GM18526 (cell line): ENCODE data around the gene NDUFS6.

Source experiments
- POLR2A ChIP-seq: IDR thresholded peaks from 3 replicates; pipeline ENCODE4 v1.6.1; 2011; ENCODE audit not compliant: insufficient read length; ENCODE audit errors: extremely low read depth

The NDUFS6 gene

DNA sequence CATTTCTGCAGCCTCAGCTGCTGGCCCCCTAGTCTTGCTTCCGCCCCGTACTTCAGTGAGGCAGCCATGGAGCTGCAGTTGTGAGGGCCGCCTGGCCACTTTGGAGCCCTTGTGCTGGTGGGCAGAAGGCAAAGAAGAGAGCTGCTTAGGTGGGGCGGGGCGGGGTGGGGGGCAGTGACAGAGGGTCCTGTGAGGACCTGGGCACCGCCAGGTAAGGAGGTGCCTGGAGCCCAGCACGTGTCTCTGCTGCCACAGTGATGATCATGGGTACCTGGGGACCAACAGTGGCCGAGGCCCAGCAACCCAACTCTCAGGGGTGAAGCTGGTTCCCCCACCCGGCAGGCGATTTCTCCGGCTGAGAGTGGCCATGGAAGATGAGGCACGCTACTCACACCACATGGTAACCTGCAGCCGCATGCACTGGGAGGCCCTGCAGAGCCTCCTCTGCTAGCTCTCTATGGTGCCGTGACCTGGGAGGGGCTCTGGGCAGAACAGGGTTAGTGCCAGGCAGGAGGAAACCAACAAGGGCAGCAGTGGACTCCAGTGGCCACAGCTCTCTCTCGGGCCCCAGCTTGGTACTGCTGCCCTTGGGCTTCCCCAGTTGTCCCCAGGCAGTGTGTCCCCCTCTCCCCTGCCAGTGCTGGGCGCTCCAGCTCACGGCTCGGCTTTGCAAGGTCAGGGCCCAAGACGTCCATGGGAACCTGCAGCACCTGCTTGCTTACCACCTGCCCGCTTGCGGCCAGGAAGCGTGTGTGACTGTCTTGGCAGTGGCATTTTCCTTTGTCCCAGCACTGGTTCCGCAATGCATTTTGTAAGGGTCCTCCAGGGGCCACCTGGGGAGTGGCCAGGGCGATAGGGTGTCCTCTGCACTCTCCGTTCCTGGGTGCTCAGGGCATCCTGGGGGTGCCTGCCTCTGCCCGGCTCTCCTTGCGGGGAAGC is 24.0 kb downstream of the NDUFS6 start:
- no peak for TF ChIP-seq POLR2A

DNA sequence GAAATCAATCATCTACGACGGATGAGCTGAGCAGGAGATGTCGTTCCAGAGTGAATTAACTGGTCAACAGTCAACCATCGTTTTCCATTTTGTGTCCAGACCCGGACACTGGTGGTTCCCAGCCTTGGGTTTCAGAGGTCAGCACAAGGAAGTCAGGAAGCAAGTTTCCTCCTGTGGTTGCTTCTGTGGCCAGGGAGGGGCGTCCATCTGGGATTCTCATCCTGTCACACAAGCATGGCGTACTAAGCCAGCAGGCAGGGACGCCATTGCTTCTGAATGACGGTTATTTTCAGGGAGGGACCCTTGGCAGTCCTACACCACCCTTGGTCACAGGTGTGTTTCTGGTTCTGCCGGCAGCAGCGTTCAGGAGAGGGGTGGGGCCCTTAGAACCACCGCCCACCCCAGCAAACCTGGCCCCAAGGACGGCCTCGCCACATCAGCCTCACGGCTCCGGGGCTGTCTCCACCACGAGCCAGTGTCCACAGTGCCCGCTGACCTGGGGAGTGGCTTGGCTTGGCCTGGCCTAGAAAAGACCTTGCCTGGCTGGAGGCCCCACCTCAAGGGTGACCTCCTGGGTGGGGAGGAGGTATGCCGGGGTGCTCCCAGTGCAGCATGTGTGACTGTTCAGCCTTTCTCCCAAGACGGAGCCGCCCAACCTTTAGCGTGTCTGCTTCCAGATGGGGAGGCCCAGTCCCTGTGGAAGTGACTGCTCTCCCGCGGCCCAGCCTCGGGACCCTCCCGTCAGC is 25.2 kb downstream of the NDUFS6 start:
- TF ChIP-seq POLR2A = no peak

DNA sequence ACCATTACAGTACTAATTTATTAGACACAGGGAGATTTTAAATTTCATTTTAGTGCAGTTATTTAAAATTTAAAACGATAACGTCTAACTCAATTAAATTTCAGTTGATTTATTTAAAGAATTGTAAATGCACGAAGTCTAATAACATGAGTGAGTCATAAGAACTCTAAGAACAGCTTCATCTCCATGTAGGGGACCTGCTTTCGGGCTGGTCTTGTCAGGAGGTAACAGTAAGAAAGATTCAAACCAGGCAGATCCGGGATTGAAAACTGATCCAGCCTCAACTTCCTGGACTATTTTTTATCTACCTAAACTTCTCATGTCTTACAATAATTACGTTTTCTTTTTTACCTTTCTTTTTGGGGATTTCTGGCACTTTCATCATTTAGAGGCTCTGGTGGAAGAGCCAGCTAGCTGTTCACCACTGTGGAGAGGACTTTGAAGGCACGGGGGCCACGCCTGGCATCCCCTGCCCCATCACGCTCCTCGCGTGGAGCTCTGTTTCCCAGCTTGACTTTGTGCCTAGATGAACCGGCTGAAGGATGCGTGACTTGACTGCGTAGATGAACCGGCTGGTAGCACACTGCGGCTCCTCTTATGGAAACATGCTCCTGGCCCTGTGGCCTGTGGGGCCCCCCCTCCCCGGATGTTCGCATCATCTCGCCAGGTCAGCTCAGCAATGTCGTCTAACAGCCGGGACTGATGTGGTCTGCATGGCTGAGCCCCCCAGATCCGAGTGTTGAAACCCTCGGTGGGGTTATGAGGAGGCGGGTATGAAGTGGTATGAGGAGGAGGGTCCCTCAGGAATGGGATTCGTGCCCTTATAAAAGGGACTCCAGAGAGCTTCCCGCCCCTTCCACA is 26.0 kb downstream of the NDUFS6 start:
- TF ChIP-seq POLR2A = no peak

DNA sequence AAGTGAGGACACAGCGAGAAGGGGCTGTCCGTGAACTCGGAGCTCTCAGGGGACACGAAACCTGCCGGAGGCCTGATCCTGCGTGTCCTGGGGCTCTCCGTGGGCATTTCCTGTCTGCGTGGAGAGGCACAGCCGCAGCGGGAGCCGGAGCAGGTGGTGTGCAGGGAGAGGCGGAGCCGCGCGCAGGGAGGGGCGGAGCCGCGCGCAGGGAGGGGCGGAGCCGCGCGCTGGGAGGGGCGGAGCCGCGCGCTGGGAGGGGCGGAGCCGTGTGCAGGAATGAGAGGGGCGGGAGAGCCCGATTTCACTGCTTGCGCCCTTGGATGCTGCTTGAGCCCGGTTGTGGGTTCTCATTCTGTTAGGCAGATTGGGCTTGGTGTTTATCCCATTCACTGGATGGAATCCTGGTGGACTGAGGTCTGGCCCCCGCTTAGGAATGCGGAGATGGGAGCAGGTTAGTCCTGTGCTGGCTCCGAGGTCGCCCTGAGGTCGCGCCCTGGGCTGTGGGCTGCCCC is 26.7 kb downstream of the NDUFS6 start:
- TF ChIP-seq POLR2A = no peak

DNA sequence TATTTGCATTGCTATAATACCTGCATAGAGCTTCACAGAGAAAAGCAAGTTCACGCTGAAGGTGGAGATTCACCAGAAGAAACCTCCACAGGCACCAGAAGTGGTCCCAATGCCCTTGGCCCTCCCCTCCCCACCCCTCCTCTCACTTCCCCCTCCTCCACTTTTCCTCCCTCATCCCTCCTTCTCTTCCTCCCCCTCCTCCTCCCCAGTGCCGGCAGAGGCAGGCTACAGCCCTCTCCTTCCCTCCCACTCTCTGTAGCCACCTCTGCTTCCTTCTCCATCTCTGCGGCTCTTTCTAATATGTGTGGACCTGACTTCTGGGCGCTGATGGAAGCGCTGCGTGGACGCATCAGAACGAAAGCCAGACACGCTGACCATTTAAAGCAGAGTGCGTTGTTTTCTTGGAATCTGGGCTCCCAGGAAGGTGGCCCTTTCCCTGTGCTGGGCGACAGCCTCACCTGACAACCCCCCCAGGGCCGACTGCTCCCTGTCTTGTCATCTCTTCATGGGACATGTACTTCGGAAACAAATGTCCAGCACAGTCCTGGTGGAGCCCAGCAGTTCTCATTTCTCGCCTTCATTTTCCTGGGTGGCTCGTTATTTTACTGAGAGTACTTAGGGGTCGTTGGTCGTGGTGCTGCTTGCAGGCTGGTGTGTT is 29.5 kb downstream of the NDUFS6 start:
- TF ChIP-seq POLR2A = no peak

DNA sequence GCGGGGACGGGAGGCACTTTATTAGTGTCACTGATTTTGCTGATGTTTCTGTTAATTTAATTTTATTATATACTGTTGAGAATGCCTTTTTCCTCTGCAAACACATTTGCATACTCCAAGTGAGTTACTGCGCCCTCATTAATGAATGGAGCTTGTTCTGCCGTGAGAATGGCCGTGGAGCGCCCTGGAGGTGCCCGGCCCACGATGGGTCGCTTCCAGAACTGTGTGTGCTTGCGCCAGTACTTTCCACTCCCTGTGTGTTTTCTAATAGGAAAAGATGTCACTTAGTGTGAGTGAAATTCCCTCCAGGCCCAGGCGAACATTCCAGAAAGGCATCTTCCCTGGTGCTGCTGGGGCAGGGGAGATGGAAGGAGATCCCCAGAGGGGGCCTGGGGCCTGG is 30.1 kb downstream of the NDUFS6 start:
- no peak for TF ChIP-seq POLR2A

DNA sequence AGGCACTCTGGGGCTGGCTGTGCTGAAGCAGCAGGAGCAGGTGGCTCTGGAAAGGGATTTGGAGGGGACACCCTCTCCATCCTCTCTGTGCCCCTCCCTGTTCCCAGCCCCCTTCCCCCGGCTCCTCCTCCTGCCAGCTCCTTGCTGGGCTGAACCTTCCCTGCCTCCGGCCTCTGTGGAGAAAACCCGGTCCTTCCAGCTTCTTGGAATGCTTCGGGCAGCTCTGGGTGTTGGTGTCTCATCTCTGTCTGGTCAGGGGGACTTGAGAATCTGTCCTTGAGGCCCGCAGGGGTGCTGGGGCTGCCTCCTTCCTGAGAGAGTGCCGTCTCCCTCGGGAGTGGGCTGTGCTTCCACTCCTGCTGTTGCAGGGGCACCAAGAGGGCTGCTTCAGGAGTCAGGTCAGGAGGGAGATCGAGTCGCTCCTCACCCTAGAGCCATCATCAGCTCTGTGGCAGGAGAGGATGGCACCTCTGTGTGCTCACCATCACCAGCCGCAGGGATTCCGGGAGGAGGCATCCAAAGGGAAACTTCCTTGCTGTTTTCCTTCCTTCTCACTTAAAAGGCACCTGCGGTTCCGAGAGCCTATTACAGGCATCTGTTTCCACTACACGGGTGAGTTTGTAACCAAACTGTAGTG is 30.6 kb downstream of the NDUFS6 start:
- TF ChIP-seq POLR2A = no peak

DNA sequence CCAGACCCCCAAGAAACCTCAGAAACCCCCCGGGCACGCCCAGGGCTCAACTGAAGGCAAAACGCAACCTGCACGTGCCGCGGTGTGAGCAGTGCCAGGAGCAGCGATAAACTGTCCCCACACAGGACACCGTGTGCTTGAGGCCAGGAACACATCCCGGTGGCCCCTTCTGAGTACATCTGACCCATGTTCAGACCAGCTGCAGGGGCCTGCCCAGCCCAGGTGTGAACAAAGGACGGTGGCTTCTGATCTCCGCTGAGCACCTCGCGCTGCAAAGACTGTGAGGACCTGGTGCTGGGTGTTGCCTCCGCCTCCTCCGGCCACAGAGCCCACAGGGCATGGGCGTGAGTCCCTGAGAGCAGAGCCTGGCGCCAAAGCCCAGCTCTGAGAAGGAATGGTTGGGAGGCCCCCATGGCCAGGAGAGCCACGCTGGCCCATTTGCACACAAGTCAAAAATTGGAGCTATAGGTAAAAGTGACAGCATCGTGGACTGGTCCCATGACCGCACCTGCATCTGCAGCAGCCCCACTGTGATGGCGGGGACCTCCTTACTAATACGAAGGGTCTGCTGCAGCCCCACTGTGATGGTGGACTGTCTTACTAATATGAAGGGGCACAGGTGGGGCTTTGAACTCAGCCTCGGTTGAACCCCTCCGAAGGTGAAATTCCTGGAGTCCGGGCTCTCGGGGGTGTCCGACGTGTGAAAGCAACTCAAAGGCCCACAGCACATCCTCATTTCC is 31.5 kb downstream of the NDUFS6 start:
- TF ChIP-seq POLR2A = no peak

DNA sequence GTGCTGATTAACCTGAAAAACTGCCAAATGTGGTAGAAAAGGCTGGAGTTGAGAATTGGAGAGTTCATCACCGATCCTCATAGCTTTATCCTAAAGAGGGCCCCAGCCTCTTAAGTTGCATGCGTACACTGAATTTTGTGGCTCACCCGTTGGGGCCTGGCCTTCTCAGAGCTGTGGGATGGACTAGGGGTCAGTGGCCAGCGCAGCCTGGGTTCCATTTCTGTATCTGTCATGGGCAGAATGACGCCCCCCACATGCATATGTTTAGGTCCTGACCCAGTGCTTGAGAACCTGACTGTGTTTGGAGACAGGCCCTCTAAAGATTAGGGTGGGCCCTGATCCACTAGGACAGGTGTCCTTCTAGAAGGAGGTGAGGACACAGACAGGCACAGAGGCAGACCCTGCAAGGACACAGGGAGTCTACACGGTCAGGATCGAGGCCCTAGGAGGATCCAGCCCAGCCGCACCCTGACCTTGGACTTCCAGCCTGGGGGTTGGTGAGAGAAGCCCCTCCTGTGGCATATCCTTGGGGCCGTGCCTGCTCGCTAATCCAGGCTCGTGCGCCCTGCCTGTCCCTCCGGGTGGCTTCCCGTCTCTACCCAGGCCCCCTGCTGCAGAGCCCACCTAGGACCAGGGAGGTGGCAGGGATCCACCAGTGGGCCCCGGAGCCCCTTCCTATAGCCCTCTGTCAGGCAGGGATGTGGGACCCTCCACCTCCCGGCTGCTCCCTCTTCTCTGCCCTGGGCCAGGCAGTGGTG is 32.2 kb downstream of the NDUFS6 start:
- no peak for TF ChIP-seq POLR2A

DNA sequence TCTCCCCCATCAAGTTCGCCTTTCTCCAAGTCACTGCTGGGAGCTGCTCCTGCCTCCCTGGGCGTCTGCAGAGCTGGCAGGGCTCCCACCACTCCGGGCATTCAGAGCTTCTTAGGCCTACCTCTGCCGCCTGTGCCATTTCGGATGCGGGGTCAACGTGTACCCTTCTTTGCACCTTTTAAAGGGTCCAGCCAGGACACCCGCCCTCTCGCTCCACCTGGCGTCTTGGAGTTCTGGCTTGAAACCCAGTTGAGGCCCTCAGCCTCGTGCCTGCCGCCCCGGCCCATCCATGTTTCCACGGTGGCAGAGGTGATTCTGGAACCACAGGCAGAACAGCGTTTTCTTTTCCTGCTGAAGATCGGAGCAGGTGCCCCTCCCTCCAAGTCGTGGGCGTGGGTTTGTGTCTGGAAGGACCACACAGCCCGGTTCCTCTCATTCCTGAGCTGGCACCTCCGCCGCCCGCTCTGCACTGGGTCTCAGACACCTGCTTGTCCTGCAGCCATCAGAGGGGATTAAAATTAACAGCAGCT is 32.9 kb downstream of the NDUFS6 start:
- TF ChIP-seq POLR2A = no peak

DNA sequence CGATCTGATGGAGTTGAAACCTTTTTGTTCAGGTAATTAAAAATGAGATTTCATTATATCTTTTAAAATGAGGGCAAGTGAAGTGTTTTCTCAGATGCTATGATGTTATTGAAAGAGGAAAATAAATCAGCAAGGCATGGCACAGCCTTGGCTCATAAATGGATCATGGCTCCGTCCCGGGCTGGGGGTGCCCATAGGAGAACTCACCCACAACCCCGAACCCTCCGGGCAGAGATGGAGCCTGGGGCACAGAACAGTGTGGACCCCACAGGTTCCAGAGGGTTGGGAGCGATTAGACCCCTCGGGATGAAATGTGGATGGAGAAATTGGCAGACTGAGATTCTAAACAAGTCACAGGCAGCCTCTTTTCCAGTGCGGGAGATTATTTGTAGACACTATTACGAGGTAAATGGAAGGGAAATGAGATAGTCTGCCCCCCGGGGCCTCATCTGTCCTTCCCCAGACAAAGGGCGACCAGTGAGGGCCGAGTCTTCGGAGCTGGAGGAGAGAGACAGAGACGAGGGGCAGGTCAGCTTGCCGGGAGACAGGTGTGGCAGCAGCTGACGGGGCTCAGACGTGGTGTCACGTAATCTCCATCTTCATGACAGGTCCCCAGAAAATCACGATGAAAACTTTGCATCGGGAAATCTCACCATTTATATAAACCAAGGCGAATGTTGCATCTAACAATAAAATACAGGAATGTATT is 33.7 kb downstream of the NDUFS6 start:
- TF ChIP-seq POLR2A = no peak

DNA sequence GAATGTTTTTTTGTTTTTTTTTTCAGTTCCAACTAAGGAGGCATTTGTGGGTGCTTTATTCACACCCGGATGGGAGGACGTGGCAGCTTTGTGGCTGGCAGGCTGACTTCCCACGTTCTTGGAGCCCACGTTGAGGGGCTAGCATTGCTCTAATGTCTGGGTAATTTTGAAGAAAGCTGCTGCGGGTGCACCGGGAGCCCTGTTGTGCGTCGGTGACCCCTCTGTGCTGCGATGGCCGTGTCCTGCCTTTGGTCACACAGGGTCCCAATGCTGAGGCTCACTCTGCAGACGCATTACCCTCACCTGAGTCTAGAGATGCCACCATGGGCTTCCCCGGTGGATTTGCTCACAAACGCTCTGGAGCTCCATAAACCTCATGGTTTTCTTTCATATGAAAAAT is 34.2 kb downstream of the NDUFS6 start:
- no peak for TF ChIP-seq POLR2A
